Stimulated activated CD8-positive, alpha-beta memory T cell treated with anti-CD3 and anti-CD28 coated beads, Interleukin-2, amount 100 ng/mL, for 48 hours (primary cell): Measurements from ENCODE around the gene CCDC88C.
"Not testable (repeated sequence)": the region's sequence is repeated elsewhere in the genome, so short reads cannot be mapped to it uniquely, and the experiment has no call there.

Experiments
- DNase-seq, 2 donors: peaks; one replicate each; pipeline ENCODE4 v3.0.0-alpha.2; 2020; ENCODE audit warnings: low read depth in 2 of 2

Gene CCDC88C

DNA sequence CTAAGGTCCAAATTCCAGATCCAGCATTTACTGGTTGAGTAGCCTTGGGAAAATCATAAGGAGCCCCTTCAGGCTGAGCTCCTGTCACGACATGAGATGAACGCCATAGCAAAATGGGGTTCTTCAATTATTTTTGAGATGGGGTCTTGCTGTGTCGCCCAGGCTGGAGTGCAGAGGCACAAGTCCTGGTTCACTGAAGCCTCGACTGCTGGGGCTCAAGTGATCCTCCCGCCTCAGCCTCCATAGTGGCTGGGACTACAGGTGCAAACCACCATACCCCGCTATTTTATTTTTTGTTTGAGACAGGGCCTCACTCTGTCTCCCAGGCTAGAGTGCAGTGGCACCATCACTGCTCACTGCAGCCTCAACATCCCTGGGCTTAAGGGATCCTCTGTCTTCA is 147.4 kb downstream of the CCDC88C start:
- DNase-seq, result no peak

DNA sequence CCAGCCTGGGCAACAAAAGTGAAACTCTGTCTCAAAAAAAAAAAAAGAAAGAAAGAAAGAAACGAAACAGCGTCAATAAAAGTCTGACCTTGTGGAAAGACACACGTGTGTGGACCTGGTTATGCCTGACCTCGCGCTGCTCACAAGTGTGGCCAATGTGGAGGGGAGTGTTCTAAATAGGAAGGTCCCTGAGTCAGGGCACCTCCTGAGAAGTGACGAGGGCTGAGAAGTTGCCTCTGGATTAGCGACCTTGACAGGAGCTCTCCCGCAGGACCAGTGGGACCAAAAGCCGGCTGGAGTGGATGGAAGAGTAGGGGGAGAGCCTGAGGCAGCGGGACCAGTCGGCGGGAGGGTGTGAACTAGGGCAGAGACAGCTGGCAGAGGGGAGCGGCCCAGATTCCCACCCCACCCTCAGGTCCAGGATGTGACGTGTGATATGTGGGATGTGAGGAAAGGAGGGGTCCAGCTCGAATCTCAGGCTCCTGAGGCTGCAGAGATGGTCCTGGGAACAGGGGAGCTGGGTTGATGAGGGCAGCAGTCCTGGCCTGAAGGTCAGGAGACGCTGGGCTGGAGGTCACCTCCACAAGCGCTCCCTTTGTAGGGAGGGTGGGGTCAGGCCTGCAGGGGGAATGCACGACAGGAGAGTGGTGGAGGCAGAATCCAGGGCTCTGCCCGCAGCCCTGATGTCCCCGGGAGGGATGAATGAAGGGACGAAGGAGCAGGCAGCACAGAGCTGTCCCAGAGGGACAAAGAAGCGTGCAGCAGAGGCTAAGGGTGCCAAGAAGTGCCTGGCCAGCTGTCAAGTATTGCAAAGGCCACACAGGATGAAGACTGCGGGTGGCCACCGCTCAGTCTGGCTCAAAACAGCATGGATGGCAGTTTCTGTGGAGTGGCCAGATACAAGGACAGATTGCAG is 148.3 kb downstream of the CCDC88C start:
- DNase-seq, result no peak

- no peak for DNase-seq
These were observed 149.6 kb downstream of the CCDC88C start for GRCh38 chr14:91267965-91268437.

DNA sequence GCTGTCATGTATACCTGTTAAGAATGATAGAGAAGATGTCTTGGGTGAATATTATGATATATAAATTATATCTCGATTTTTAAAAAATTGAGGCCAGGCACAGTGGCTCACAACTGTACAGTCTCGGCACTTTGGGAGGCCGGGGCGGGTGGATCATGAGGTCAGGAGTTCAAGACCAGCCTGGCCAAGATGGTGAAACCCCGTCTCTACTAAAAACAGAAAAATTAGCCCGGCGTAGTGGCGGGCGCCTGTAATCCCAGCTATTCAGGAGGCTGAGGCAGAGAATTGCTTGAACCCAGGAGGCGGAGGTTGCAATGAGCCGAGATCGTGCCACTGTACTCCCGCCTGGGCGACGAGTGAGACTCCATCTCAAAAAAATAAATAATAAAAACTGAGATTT is 151.3 kb downstream of the CCDC88C start:
- not testable (repeated sequence) for DNase-seq

DNA sequence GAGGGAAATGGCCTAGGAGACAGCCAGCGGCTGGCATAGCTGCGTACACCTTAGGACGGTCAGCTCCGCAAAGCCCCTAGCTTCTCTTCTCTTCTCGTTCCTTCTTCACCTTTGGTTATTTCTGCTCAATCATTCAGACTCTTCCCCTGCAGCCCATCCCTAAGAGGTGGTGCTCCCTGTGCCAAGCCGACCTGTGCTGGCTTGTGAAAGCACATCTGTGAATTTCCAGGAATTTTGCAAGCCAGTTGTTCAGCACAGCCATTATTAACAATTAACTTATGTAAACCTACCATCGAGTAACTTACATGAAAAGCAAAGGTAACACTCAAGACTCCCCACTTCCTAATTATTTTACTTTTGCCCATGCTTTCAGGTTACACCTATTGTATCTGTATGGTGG is 152.2 kb downstream of the CCDC88C start:
- no peak for DNase-seq

GRCh38 chr14:91264151-91265150 is 153.2 kb downstream of the CCDC88C start:
- no peak for DNase-seq

GRCh38 chr14:91263329-91263728 is 154.3 kb downstream of the CCDC88C start:
- DNase-seq, result no peak

- no peak for DNase-seq
These were observed 155.6 kb downstream of the CCDC88C start for GRCh38 chr14:91261986-91262549.

DNA sequence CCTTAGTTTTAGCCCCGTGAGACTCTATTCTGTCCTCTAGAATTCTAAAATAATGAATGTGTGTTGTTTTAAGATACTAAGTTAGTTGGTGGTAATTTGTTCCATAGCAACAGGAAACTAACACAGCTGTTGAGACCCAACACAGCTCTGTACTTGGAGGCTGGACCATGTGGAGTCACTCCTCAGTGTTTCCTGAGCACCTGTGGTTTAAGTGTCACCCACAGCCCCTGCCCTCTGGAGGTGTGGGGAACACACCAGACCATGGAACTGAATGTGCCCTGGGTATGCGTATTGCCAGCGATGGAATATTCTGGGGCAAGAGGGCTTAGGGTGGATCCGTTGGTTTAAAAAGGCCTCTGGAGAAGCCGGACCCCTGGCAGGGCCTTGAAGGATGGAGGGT is 156.5 kb downstream of the CCDC88C start:
- DNase-seq, result no peak

DNA sequence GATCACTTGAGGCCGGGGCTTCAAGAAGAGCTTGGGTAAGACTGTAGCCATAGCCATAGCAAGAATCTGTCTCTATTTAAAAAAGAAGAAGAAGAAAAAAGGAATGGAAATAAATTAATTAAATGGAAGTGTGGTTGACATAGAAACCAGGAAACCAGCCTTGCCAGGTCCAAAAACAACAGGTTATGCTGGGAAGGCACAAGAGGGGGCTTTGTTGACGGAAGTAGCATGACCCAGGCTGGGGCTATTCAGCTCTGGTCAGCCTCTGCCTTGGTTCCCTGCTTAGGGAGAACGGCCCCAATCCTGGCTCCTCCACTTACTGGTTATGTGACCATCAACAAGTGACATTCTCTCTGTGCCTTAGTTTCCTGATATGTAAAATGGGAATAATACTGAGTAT is 158.7 kb downstream of the CCDC88C start:
- no peak for DNase-seq

DNA sequence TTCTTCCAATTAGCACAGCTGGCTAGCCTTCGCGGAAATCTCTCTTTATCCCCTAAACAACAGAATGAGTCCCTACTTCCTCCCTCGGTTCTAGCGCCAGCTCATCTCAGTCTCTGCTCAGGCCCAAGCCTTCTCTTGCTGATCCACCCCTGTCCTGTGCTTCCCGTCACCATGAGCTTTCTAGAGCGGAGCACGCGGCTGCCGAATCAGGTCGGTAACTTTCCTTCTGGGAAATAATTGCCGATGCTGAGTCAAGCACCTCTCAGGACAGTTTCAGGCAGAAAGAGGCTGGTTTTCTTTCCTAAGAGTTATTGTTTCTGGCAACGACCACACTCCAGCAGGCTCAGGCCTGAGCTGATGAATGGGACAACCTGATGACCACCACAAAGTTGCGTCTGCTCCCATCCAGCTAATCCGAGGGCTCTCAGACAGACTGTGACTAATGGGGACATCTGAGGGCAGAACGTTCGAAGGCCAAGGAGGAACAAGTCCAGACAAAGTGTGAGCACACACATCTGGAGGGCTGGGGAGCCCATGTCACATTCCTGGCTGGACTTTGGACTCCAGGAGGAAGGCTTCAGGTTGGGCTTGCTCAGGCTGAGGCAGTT is 159.5 kb downstream of the CCDC88C start:
- no peak for DNase-seq

DNA sequence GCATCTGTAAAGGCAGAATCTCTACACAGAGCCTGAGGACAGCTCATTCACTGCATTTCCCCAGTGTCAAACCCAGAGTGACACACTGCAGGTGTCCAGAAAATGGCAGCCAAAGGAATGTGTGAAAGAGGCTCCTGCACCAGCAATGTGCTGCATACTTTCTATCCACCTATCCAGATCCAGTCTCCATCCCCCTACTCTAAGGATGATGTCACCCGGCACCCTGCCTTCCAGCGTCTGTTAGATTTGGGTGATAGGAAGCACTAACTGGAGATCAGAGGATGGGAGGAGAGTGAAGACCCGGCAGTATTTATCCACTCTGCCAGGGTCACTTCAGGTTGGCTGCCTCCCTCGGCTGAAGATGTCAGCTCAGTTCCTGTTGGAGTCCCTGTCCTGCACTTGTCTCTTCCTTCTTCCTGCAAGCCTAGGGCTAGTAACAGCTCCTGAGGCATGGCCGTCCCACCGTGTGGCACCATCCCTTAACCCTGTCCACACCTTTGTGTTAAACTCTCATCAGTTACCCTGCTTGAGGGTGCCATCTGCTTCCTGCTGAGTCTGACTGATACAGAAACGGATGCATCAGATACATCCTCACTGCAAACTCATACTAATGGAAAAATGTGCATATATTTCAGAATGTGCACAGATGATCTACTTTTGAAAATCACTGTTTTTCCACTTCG is 160.2 kb downstream of the CCDC88C start:
- no peak for DNase-seq

- DNase-seq, result no peak
These were observed 161.0 kb downstream of the CCDC88C start for GRCh38 chr14:91256661-91257060.

DNA sequence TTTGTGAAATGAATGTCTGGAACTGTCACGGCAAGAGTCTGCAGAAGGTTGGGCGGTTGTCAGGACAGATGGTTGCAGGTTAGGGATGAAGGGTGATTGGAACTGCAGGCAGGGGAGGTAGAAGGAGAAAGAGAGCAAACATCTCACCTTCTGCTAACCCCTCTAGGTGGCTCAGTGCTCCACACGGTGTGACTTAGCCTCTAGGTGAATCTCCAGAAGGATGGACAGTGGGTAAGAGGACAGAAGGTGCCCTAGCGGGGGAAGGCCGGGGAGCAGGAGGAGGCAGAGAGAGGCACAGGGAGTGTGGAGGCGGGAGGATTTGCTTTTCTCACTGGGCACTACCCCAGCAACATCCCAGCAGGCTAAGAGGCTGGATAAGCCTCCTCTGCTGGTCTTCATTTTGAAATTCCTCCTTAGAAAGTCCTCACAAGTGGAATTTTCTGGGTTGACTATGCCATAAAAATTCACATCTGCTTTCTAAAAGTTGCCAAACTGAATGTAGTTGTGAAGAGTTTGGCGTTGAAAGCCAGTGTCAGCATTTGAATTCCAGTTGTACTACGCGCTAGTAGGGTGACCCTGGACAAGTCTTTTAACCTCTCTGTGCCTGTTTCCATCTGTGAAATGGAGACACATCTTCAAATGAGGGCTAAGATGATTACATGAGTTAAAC is 162.5 kb downstream of the CCDC88C start:
- DNase-seq, result no peak

- DNase-seq, result no peak
These were observed 163.2 kb downstream of the CCDC88C start for GRCh38 chr14:91254461-91254860.

- no peak for DNase-seq
These were observed 163.8 kb downstream of the CCDC88C start for GRCh38 chr14:91253795-91254323.

DNA sequence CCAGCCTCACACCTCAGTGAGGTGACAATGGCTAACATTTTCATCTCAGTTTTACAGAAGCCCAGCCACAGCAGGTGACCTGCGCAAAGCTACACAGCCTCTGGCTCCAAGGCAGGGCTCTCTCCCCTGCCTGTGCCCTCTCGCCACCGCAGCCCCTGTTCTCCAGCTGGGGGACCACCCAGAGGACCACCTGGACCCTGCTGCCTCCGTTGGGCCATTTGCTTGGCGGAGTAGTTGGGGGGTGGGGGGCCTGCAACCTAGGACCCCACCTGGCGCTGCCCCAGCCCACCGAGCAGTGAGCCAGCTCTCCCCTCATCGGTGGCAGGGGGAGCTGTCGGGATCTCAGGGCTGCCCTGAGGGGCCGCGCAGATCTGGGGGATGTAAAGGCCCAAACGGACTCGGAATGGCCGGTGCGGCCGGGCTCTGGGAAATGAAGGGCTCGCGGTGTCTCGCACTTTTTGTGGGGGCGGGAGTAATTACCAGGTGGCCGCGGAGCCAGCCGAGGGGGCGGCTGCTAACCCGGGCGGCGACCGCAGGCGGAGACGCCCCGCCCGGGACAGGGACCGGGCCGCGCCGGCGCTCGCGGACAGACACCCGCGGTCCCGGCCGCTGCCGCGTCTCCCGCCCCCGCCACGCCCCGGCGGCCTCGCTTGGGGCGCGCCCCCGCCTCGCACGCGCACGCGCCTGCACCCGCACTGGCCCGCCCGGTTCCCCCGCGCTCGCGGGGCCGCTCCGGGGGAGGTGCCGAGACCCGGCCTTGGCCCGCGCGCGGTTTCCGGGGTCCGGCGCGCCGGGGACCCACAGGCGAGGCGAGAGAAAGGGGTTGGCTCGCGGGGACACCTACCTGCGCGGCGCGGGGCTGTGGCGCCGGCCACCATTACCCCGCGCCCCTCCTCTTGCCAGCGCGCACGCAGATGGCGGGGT is 164.5 kb downstream of the CCDC88C start:
- DNase-seq, result no peak

- DNase-seq, result no peak
These were observed 166.7 kb downstream of the CCDC88C start for GRCh38 chr14:91250912-91251311.
